Astrocyte (in vitro differentiated cells and primary cell): ENCODE results near the gene BLACAT1.

ENCODE experiments used
- EZH2 ChIP-seq: IDR thresholded peaks from 2 replicates; pipeline ENCODE4 v1.6.1; 2012; ENCODE audit warnings: mild to moderate bottlenecking, low read length, inconsistent platforms; ENCODE audit not compliant: insufficient read depth
- TF ChIP-seq, protein P1 (sequence below): IDR thresholded peaks from 2 replicates; pipeline ENCODE4 v1.5.1; 2011; ENCODE audit warnings: low read depth, mild to moderate bottlenecking, inconsistent platforms, low read length, moderate library complexity; ENCODE audit not compliant: insufficient read depth

DNA sequence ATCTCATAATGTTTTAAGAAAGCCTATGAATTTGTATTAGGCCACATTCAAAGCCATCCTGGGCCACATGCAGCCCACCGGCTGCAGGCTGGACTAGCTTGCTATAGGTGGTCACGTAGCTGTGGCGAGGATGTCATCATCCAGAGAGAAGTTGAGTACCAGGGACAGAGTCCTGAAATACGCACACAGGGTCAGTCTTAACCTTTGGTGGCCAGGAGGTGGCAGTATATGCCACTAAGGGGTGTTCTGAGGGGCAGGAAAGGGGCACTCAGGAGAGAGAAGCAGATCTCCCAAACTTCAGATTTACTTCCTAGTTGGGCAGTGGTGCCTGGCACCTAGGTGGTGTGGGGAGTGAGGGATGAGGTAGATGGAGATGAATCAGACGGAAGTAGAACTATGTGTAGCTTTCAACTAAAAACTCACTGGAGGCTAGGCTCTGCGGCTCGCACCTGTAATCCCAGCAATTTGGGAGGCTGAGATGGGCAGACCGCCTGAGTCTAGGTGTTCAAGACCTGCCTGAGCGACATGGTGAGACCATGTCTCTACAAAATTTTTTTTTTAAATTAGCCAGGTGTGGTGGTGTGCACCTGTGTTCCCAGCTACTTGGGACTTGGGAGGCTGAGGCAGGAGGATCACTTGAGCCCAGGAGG, 32.4 kb upstream of the BLACAT1 start:
- TF ChIP-seq, protein P1, sequence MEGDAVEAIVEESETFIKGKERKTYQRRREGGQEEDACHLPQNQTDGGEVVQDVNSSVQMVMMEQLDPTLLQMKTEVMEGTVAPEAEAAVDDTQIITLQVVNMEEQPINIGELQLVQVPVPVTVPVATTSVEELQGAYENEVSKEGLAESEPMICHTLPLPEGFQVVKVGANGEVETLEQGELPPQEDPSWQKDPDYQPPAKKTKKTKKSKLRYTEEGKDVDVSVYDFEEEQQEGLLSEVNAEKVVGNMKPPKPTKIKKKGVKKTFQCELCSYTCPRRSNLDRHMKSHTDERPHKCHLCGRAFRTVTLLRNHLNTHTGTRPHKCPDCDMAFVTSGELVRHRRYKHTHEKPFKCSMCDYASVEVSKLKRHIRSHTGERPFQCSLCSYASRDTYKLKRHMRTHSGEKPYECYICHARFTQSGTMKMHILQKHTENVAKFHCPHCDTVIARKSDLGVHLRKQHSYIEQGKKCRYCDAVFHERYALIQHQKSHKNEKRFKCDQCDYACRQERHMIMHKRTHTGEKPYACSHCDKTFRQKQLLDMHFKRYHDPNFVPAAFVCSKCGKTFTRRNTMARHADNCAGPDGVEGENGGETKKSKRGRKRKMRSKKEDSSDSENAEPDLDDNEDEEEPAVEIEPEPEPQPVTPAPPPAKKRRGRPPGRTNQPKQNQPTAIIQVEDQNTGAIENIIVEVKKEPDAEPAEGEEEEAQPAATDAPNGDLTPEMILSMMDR, result peak; percentile 80
- no peak for TF ChIP-seq EZH2
